ENCODE measurements around the gene DPP6.

GRCh38 chr7:154907651-154908620, 855.7 kb downstream of the DPP6 start:
- TF ChIP-seq, protein P1, sequence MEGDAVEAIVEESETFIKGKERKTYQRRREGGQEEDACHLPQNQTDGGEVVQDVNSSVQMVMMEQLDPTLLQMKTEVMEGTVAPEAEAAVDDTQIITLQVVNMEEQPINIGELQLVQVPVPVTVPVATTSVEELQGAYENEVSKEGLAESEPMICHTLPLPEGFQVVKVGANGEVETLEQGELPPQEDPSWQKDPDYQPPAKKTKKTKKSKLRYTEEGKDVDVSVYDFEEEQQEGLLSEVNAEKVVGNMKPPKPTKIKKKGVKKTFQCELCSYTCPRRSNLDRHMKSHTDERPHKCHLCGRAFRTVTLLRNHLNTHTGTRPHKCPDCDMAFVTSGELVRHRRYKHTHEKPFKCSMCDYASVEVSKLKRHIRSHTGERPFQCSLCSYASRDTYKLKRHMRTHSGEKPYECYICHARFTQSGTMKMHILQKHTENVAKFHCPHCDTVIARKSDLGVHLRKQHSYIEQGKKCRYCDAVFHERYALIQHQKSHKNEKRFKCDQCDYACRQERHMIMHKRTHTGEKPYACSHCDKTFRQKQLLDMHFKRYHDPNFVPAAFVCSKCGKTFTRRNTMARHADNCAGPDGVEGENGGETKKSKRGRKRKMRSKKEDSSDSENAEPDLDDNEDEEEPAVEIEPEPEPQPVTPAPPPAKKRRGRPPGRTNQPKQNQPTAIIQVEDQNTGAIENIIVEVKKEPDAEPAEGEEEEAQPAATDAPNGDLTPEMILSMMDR (IDR thresholded peaks at IDR 0.05): no peak
- no peak for TF ChIP-seq POLR2AphosphoS5 (IDR thresholded peaks at IDR 0.05; ENCODE audit: low read depth, low read length)
- TF ChIP-seq REST (IDR thresholded peaks at IDR 0.05; ENCODE audit: insufficient read depth in 1 of 2, low read depth in 2 of 2, low read length in 1 of 2): no peak
- TF ChIP-seq SIN3A (IDR thresholded peaks at IDR 0.05; ENCODE audit: borderline replicate concordance, insufficient read depth, low read depth, low read length): no peak

Data from Panc1 (cell line).